GM21717 (cell line): ENCODE data around the gene DDX6.
"Not testable (repeated sequence)": the region's sequence is repeated elsewhere in the genome, so short reads cannot be mapped to it uniquely, and the experiment has no call there.

Experiments used
- ATAC-seq: cut with Tn5 transposase; IDR thresholded peaks from one replicate; pipeline ENCODE4 v1.9.1; 2021; ENCODE audit warnings: mild to moderate bottlenecking, moderate library complexity; ENCODE audit not compliant: unreplicated experiment

Gene DDX6

GRCh38 chr11:118791111-118791960 lies at the start of gene DDX6:
Gene DDX6 (minus strand): TSS chr11:118791164. CDS start chr11:118786251, 4,913 bp downstream.
- ATAC-seq, result peak; percentile 39

GRCh38 chr11:118838905-118839553 lies 48.1 kb upstream of the DDX6 start:
- ATAC-seq, result peak; percentile 65

GRCh38 chr11:118837868-118838267 lies 46.9 kb upstream of the DDX6 start:
- ATAC-seq, result no peak

- no peak for ATAC-seq
Observed at GRCh38 chr11:118834427-118835028, 43.6 kb upstream of the DDX6 start.

- no peak for ATAC-seq
Observed at GRCh38 chr11:118827118-118827517, 36.2 kb upstream of the DDX6 start.

- not testable (repeated sequence) for ATAC-seq
Observed at GRCh38 chr11:118822936-118823510, 32.1 kb upstream of the DDX6 start.

- ATAC-seq, result peak; percentile 89
Observed at GRCh38 chr11:118820412-118821357, 29.7 kb upstream of the DDX6 start.

- ATAC-seq, result not testable (repeated sequence)
Observed at GRCh38 chr11:118820025-118820379, 29.0 kb upstream of the DDX6 start.

GRCh38 chr11:118819334-118820024 lies 28.5 kb upstream of the DDX6 start:
- ATAC-seq, result no peak

GRCh38 chr11:118818130-118818529 lies 27.2 kb upstream of the DDX6 start:
- ATAC-seq, result no peak

- no peak for ATAC-seq
Observed at GRCh38 chr11:118813551-118813950, 22.6 kb upstream of the DDX6 start.

GRCh38 chr11:118812485-118812884 lies 21.5 kb upstream of the DDX6 start:
- no peak for ATAC-seq

GRCh38 chr11:118807800-118808778 lies 17.1 kb upstream of the DDX6 start:
- no peak for ATAC-seq

- no peak for ATAC-seq
Observed at GRCh38 chr11:118806400-118806799, 15.4 kb upstream of the DDX6 start.

GRCh38 chr11:118804094-118804493 lies 13.1 kb upstream of the DDX6 start:
- no peak for ATAC-seq

- no peak for ATAC-seq
Observed at GRCh38 chr11:118799372-118799771, 8.4 kb upstream of the DDX6 start.

- ATAC-seq, result no peak
Observed at GRCh38 chr11:118797510-118797909, 6.5 kb upstream of the DDX6 start.

GRCh38 chr11:118792570-118793124 lies 1.7 kb upstream of the DDX6 start:
- peak; percentile 53 for ATAC-seq
